ENCODE data around the gene HYAL2. TPM values are rescaled to one million over a fixed set of nuclear protein-coding genes. Genes with fewer than 3 reads are reported as not detected.
A peak's percentile ranks its signal among the peaks of the same experiment; 100 is the strongest.

Gene HYAL2, protein sequence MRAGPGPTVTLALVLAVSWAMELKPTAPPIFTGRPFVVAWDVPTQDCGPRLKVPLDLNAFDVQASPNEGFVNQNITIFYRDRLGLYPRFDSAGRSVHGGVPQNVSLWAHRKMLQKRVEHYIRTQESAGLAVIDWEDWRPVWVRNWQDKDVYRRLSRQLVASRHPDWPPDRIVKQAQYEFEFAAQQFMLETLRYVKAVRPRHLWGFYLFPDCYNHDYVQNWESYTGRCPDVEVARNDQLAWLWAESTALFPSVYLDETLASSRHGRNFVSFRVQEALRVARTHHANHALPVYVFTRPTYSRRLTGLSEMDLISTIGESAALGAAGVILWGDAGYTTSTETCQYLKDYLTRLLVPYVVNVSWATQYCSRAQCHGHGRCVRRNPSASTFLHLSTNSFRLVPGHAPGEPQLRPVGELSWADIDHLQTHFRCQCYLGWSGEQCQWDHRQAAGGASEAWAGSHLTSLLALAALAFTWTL
- 84.6 TPM for total RNA-seq

DNA sequence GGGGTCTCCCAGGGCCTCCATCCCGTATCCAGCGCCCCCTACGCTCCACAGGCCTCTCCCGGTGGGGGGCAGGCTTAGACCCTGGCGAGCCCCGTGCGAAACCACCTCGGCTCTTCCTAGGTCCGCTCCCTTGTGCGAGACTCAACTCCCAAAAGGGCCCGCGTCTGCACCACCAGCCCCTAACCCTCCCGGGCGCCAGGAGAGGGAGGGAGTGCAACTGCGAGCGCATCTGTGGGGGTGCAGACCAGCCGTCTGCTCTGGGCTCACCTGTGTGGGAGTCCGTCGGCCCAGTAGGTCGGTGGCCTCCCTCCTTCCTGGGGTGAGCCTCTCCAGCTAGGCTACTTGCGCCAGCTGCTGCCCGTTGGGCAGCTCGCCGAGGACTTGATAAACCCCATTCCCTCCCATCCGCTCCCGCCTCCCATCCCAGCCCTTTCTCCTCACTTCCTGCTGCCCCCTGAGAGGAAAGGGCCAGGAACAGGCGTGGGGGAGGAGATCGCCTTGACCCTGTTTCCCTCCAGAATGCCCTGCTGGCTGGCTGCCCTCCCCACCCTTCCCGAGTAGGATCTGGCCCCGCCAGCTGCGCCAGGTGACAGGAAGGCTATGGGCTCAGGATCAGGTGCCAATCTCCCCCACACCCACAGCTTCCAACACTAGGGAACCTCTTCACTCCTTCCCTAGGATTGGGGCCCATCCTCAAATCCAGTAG is at the start of gene HYAL2:
Gene HYAL2, minus strand, starts transcription at position 360 of the 706 bp plus-strand sequence. CDS start 2,256 bp downstream, outside the sequence.
- DNase-seq (ENCODE audit: low spot score), result no peak

GRCh38 chr3:50371133-50371685 is 48.7 kb upstream of the HYAL2 start:
- no peak for DNase-seq (ENCODE audit: low spot score)

DNA sequence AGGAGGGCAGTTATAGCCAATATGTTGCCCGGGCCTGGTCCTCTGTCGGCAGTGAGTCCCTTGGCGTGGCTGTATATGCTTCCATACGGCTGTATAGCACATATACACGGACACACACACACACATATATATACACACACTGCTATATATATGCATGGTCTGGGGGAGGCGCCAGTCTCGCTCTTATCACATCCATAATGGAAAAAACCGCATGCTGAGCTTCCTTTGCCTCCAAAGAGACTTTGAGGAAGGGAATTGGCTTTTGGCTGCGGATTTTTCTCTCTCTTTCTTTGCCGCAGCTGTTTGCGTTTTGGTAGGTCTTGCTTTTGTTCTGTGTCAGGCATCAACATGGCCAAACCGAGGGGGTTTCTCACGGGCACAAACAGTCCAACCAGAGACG is 48.0 kb upstream of the HYAL2 start:
- DNase-seq (ENCODE audit: low spot score), result no peak

DNA sequence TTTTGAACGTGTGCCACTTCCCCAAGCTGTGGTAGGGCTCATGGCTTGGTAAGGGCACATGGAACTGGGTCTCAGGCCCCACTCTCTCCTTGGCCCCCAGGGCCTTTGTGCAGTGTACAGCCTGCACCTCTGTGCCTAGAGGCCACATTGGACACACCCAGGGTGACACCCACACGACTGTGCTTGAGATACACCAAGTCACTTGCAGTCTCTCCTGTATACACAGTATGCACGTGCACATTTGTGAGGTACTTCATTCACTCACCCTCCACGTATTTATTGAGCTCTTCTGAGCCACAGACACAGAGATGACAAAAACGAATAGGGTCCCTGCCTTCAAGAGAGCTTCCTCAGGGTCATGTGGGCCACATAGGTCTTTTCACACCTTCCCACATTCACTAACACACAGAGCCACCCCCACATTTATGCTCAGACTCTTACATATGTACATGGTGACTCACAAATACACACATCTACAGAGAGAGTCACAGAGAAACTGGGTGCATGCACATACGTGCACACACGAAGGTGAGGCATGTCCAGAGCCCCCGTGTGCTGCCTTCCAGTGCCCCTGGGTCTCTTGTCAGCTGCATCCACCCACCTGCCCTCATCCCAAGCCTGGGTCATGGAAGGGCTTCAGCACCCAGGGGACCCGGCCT is 46.6 kb upstream of the HYAL2 start:
- no peak for DNase-seq (ENCODE audit: low spot score)

- no peak for DNase-seq (ENCODE audit: low spot score)
These were observed 43.3 kb upstream of the HYAL2 start for GRCh38 chr3:50365842-50366220.

- peak; percentile 93 for DNase-seq (ENCODE audit: low spot score)
These were observed 42.7 kb upstream of the HYAL2 start for GRCh38 chr3:50365080-50365841.

GRCh38 chr3:50364573-50365079 is 42.1 kb upstream of the HYAL2 start:
- DNase-seq (ENCODE audit: low spot score), result no peak

DNA sequence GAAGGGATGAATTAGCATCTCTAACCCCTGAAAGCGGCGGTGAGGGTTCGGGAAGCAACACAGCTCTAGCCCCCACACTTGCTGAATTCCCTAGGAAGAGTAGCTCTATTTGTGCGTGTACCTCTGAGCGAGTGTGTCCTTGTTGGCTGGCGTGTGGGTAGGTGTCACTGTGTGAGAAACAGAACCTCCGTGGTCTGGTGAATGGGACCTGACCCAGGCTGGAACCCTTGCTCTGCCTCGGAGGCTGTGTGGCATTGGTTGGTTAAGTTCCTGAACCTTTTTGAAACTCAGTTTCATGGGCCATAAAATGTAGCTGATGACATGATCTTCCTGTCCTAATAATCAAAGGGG is 37.2 kb upstream of the HYAL2 start:
- DNase-seq (ENCODE audit: low spot score), result no peak

- peak; percentile 98 for DNase-seq (ENCODE audit: low spot score)
These were observed 36.6 kb upstream of the HYAL2 start, which contains the start of gene TMEM115 for GRCh38 chr3:50358911-50359759. Gene TMEM115, minus strand, starts transcription at chr3:50359521. Its CDS starts 458 bp downstream, at chr3:50359063.

DNA sequence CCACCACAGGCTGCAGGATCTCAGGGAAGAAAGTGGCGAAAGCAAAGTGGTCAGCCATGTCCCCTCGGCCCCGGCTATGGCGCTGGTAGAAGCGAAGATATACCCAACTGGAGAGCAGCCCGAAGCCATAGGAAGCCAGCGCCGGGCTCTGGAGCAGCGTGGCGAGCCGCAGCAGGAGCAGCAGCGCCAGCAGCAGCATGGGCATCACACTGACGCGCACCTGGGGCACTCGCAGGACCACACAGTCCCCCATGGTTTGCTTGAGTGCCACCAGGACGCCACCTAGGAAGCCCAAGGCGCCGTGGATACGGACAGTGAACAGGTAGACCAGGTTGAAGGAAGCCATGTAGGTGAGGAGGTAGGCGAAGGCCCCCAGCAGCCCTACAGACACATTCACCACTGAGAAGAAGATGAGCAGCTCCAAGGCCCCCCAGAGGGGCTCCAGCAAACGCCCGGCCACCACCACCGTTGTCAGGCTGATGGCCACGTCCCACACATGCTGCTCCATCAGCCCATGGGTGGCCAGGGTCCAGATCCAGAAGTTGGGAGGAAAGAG is 35.9 kb upstream of the HYAL2 start:
- no peak for DNase-seq (ENCODE audit: low spot score)

- DNase-seq (ENCODE audit: low spot score), result no peak
These were observed 34.9 kb upstream of the HYAL2 start for GRCh38 chr3:50357481-50357880.

- DNase-seq (ENCODE audit: low spot score), result peak; percentile 58
These were observed 34.0 kb upstream of the HYAL2 start for GRCh38 chr3:50356553-50356952.

GRCh38 chr3:50355829-50356552 is 33.4 kb upstream of the HYAL2 start:
- no peak for DNase-seq (ENCODE audit: low spot score)

GRCh38 chr3:50354850-50355249 is 32.3 kb upstream of the HYAL2 start:
- DNase-seq (ENCODE audit: low spot score), result no peak

DNA sequence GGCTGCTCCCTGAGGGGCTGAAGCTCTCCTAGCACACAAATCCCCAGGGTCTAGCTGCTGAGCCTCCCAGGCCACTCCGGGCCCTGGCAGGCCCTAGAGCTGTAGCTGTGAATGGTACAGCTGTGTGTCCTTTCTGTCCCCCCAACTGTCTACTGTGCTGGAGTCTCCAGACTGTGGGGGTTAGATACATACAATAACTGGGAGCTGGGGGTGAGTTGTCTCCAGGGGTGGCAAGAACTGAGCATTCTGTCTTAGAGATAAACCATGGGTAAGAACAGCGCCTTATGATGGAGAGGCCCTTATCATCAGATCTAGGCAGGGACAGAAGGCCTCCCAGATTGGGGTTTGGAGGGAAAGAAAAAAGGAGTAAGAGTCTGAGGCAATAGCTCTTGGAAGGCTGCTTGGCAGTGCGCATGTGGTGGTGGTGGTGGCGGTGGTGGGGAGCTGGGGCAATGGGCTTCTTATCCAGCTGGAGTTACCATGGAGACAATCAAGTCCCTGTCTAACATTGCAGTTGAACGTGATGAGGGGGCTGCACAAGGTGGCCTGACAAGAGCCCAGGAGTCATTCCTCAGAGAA is 31.7 kb upstream of the HYAL2 start:
- DNase-seq (ENCODE audit: low spot score), result no peak

- DNase-seq (ENCODE audit: low spot score), result no peak
These were observed 30.9 kb upstream of the HYAL2 start for GRCh38 chr3:50353245-50354004.

- DNase-seq (ENCODE audit: low spot score), result no peak
These were observed 30.2 kb upstream of the HYAL2 start for GRCh38 chr3:50352781-50353180.

DNA sequence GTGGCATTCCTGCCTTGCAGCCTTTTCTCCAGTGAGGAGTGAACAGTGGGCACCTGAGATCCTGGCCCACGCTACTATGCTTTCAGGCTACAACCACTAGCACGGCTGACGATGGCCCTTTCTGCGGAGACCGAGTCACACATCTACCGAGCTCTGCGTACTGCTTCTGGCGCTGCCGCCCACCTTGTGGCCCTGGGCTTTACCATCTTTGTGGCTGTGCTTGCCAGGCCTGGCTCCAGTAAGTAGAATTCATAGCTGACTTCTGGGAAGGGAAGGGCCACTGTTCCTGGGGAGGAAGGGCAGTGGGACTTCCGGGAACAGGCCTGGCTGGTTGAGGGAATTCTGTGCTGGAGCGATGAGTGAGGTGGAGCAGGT is 28.8 kb upstream of the HYAL2 start:
- no peak for DNase-seq (ENCODE audit: low spot score)
